GM12878 (cell line): ENCODE measurements around the gene C19orf12.
A peak's percentile ranks its signal among the peaks of the same experiment; 100 is the strongest.

Experiments used
- BRCA1 ChIP-seq: IDR thresholded peaks from 2 replicates; pipeline ENCODE4 v1.6.1; 2011; ENCODE audit warnings: low read depth, low read length, improper control_type of control experiment
- CHD2 ChIP-seq: IDR thresholded peaks from 2 replicates; pipeline ENCODE4 v1.6.1; 2011; ENCODE audit warnings: low read depth, low read length, improper control_type of control experiment, borderline replicate concordance
- EP300 ChIP-seq, 2 experiments: fragments of 150-350 bp in 1 of 2; IDR thresholded peaks; 2 replicates each; pipeline ENCODE4 v1.6.1; 2011 to 2012; ENCODE audit warnings: low read depth in 2 of 2, low read length in 2 of 2, borderline replicate concordance in 1 of 2, improper control_type of control experiment in 1 of 2, inconsistent platforms in 1 of 2; ENCODE audit not compliant: control insufficient read depth in 1 of 2
- EZH2 ChIP-seq: IDR thresholded peaks from 2 replicates; pipeline ENCODE4 v1.6.1; 2012; ENCODE audit warnings: low read depth, mild to moderate bottlenecking, control low read depth, inconsistent platforms, low read length, borderline replicate concordance; ENCODE audit not compliant: control insufficient read depth
- HDAC2 ChIP-seq: fragments of 200-600 bp; sonication (generic); IDR thresholded peaks from 2 replicates; pipeline ENCODE4 v1.6.1; 2017
- HDGF ChIP-seq: fragments of 450-650 bp; IDR thresholded peaks from 2 replicates; pipeline ENCODE4 v1.6.1; 2016; ENCODE audit warnings: antibody characterized with exemption
- JUND ChIP-seq: IDR thresholded peaks from 2 replicates; pipeline ENCODE4 v1.6.1; 2012; ENCODE audit warnings: low read depth, mild to moderate bottlenecking, low read length, improper control_type of control experiment, moderate library complexity
- POLR2A ChIP-seq: IDR thresholded peaks from 2 replicates; pipeline ENCODE4 v1.6.1; 2011; ENCODE audit warnings: low read depth, mild to moderate bottlenecking, low read length
- YY1 ChIP-seq: IDR thresholded peaks from 2 replicates; pipeline ENCODE4 v1.6.1; 2011; ENCODE audit warnings: low read depth, mild to moderate bottlenecking, low read length
- ZNF274 ChIP-seq: IDR thresholded peaks from one replicate; pipeline ENCODE4 v1.8.0; 2011; ENCODE audit not compliant: insufficient read length, insufficient read depth
- TF ChIP-seq, protein P1 (sequence below), 3 experiments: IDR thresholded peaks in 2 of 3; conservative IDR thresholded peaks in 1 of 3; 2 replicates each; pipeline ENCODE4 v1.5.1; 2011; ENCODE audit warnings: low read depth in 3 of 3, low read length in 3 of 3, mild to moderate bottlenecking in 3 of 3, control low read depth in 2 of 3, moderate library complexity in 2 of 3, inconsistent platforms in 1 of 3, mixed read lengths in 1 of 3; ENCODE audit not compliant: control insufficient read depth in 2 of 3, insufficient read depth in 1 of 3; ENCODE audit errors: extremely low read depth in 1 of 3
- TF ChIP-seq, protein P2 (sequence below): fragments of 450-650 bp; IDR thresholded peaks from 2 replicates; pipeline ENCODE4 v1.6.1; 2017; ENCODE audit warnings: mild to moderate bottlenecking, moderate library complexity
- TF ChIP-seq, protein P3 (sequence below): fragments of 150-350 bp; IDR thresholded peaks from 2 replicates; pipeline ENCODE4 v1.6.1; 2016; ENCODE audit warnings: low read depth, low read length

DNA sequence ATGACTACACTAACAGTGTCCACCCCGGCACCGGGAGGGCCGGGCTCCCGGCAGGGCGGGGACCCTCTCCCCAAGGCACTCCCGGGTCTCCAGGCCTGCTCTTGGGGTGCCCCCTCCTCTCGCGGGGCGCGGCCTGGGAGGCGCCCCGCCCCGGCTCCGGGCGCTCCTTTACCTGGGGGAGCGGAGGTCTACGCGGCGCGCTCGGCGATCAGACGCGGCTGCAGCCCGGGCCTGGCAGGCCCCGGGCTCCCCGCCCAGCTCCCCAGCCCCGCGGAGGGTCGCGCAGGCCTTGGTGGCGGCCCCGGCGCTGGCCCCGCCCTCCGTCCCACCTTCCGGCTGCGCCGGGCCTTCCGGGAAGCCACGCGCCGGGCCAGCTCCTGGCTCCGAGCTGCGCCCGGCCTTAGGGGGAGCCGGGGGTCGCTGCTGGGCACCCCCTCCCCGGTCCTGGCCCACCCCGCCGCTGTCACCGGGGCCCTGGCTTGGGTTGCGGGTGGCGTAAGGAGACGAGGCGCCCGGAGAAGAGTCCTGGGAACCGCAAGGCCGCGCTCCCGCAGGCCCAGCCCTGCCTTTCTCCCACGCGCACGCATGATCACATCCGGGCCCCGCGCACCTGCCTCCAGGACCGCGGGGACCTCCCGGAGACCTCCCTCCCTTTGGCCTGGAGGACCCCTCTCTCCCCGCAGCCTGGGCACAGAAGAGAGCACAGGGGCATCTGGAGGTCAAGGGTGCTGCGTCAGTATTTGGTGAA lies at the start of gene C19orf12:
- TF ChIP-seq POLR2A (peak; percentile 91), HDGF (no peak), YY1 (peak; percentile 19; the same call in 1 of the 2 replicates), ZNF274 (no peak), CHD2 (no peak), BRCA1 (no peak), HDAC2 (no peak), EP300 (IDR thresholded peaks at IDR 0.05; ENCODE audit: borderline replicate concordance in 1 of 2, control insufficient read depth in 1 of 2, low read depth in 2 of 2, low read length in 2 of 2) (no peak), EZH2 (no peak), JUND (no peak)
- TF ChIP-seq, protein P1, sequence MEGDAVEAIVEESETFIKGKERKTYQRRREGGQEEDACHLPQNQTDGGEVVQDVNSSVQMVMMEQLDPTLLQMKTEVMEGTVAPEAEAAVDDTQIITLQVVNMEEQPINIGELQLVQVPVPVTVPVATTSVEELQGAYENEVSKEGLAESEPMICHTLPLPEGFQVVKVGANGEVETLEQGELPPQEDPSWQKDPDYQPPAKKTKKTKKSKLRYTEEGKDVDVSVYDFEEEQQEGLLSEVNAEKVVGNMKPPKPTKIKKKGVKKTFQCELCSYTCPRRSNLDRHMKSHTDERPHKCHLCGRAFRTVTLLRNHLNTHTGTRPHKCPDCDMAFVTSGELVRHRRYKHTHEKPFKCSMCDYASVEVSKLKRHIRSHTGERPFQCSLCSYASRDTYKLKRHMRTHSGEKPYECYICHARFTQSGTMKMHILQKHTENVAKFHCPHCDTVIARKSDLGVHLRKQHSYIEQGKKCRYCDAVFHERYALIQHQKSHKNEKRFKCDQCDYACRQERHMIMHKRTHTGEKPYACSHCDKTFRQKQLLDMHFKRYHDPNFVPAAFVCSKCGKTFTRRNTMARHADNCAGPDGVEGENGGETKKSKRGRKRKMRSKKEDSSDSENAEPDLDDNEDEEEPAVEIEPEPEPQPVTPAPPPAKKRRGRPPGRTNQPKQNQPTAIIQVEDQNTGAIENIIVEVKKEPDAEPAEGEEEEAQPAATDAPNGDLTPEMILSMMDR (IDR thresholded peaks at IDR 0.05 in 2 of 3, conservative IDR thresholded peaks at IDR 0.05 in 1 of 3; ENCODE audit: control insufficient read depth in 2 of 3, extremely low read depth in 1 of 3, insufficient read depth in 1 of 3, low read depth in 3 of 3, low read length in 3 of 3) = no peak
- TF ChIP-seq, protein P2, sequence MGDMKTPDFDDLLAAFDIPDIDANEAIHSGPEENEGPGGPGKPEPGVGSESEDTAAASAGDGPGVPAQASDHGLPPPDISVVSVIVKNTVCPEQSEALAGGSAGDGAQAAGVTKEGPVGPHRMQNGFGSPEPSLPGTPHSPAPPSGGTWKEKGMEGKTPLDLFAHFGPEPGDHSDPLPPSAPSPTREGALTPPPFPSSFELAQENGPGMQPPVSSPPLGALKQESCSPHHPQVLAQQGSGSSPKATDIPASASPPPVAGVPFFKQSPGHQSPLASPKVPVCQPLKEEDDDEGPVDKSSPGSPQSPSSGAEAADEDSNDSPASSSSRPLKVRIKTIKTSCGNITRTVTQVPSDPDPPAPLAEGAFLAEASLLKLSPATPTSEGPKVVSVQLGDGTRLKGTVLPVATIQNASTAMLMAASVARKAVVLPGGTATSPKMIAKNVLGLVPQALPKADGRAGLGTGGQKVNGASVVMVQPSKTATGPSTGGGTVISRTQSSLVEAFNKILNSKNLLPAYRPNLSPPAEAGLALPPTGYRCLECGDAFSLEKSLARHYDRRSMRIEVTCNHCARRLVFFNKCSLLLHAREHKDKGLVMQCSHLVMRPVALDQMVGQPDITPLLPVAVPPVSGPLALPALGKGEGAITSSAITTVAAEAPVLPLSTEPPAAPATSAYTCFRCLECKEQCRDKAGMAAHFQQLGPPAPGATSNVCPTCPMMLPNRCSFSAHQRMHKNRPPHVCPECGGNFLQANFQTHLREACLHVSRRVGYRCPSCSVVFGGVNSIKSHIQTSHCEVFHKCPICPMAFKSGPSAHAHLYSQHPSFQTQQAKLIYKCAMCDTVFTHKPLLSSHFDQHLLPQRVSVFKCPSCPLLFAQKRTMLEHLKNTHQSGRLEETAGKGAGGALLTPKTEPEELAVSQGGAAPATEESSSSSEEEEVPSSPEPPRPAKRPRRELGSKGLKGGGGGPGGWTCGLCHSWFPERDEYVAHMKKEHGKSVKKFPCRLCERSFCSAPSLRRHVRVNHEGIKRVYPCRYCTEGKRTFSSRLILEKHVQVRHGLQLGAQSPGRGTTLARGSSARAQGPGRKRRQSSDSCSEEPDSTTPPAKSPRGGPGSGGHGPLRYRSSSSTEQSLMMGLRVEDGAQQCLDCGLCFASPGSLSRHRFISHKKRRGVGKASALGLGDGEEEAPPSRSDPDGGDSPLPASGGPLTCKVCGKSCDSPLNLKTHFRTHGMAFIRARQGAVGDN = peak; percentile 75
- TF ChIP-seq, protein P3, sequence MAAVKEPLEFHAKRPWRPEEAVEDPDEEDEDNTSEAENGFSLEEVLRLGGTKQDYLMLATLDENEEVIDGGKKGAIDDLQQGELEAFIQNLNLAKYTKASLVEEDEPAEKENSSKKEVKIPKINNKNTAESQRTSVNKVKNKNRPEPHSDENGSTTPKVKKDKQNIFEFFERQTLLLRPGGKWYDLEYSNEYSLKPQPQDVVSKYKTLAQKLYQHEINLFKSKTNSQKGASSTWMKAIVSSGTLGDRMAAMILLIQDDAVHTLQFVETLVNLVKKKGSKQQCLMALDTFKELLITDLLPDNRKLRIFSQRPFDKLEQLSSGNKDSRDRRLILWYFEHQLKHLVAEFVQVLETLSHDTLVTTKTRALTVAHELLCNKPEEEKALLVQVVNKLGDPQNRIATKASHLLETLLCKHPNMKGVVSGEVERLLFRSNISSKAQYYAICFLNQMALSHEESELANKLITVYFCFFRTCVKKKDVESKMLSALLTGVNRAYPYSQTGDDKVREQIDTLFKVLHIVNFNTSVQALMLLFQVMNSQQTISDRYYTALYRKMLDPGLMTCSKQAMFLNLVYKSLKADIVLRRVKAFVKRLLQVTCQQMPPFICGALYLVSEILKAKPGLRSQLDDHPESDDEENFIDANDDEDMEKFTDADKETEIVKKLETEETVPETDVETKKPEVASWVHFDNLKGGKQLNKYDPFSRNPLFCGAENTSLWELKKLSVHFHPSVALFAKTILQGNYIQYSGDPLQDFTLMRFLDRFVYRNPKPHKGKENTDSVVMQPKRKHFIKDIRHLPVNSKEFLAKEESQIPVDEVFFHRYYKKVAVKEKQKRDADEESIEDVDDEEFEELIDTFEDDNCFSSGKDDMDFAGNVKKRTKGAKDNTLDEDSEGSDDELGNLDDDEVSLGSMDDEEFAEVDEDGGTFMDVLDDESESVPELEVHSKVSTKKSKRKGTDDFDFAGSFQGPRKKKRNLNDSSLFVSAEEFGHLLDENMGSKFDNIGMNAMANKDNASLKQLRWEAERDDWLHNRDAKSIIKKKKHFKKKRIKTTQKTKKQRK = no peak
